NCI-H2029 treated with DMSO at 0.1 percent for 48 hours (cell line): ENCODE data around the gene PTPRJ.

Source experiments
- DNase-seq: peaks from one replicate; lab custom pipeline; 2025; lab: John Stamatoyannopoulos, UW

Gene PTPRJ

GRCh38 chr11:47997063-47998053, 17.0 kb downstream of the PTPRJ start:
- DNase-seq: no peak

DNA sequence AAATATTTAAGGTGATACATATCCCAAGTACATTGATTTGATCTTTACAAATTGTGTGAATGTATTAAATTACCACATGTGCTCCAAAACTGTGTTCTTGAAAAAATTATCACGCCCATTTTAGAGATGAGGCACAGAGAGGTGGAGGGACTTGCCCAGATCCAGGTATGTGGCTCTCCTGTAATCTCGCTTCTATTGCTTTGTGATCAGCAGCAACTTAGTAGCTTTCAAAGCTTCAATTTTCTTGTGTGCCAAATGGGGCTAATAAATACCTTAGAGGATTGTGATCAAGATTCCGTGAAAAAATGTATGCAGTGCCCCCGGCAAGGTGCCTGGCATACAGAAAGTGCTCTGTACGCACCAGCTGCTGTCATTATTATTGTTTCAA, 18.0 kb downstream of the PTPRJ start:
- DNase-seq: no peak

DNA sequence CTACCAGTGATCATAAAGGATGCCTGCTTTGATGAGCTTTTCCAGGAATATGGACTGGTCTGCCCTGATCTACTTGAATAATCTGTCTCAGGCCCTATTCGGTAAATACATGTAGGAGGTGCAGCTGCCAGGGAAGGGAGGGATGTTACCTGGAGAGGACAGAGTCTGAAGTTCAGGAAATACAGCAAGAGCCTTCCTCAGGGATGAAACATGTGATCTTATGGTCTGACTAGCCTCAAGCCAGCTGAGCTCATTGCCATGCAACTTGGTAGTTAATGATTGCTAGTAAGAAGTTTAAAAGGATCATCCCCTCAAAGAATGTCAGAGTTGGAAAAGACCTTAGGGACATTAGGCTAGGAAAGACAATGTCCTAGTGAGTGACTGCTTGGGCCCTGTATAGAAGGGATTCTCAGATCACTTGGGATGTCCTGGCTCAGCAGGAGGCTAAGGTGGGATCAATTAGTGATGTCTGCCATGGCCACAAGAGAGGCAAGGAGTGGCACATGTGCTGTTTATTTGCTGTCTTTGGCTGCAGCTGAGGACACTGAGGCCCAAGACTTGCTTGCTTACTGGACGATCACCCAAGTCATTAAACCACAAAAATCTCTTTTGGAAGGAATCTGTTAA, 18.5 kb downstream of the PTPRJ start:
- no peak for DNase-seq

GRCh38 chr11:48000432-48000831, 20.1 kb downstream of the PTPRJ start:
- no peak for DNase-seq

DNA sequence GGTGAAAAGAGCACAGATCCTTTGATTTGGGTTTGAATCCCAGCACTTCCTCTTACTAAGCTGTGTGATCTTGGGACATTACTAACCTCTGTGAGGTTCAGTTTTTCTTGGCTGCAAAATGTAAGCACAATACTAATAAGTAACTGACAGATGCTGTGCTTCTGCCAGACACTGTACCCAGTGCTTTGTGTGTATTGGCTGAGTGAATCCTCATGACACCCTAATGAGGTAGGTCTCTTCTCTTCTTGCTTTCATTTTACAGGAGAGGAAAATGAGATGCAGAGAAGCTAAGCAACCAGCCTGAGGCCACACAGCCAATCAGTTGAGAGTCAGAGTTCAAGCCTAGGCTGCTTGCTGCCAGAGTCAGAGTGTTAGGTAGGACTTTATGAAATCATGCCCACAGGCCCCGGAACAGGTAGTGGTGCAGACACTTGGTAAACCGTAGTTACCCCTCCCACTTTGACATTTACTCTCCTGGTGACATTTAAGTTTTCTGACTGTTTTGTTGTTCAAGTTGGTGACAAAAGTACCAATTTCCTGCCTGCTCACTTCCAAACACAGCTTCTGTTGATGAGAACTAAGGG, 21.2 kb downstream of the PTPRJ start:
- peak; percentile 54 for DNase-seq

DNA sequence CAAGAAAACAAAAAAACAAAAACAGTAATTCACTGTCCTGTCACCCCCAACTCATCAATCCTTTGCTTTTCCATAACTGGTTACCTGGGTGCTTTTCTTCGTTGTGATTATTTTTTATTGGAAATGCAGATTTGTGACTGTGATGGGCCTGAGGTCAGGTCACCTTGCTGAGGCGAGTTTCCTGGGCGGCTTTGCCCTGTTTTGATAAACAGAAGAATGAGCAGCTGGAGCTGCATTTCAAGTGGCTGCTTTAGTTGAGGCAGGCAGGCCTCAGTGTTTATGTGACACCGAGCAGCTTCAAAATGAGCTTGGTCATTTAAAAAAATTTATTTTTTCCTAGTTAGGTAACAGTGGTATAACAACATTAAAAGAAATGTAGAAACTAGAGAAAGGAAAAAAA, 22.2 kb downstream of the PTPRJ start:
- no peak for DNase-seq

DNA sequence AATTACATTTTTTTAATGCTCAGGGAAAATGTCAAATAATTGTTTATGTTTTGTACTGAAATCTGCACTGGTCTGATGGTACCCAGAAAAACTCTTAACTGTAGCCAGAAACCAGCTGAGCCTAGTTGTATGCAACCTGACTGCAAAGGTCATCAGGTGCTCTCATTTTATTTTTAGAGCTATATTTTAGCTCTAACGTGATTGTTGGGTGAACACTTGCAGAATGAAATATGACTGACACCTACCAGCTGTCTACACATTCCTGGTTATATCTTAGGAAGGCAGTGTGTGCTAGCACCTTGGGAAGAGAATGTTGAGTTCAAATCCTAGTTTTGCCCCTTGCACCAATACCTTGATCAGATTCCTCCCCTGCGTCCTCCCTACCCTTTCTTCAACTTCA, 23.6 kb downstream of the PTPRJ start:
- DNase-seq: peak; percentile 53

GRCh38 chr11:48004456-48004855, 24.1 kb downstream of the PTPRJ start:
- no peak for DNase-seq

DNA sequence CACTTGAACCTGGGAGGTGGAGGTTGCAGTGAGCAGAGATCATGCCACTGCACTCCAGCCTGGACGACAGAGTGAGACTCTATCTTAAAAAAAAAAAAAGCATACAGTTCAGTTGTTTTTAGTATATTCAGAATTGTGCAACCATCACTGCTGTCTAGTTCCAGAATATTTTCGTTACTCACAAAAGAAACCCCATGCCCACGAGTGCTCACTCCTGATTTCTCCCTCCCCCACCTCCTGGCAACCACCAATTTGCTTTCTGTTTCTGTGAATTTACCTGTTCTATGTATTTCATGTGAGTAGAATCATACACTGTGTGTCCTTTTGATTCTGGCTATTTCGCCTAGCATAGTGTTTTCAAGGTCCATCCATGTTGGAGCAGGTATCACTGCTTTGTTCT, 24.8 kb downstream of the PTPRJ start:
- no peak for DNase-seq

- peak; percentile 60 for DNase-seq
These were observed 25.5 kb downstream of the PTPRJ start for GRCh38 chr11:48005831-48006270.

GRCh38 chr11:48006301-48006992, 26.1 kb downstream of the PTPRJ start:
- no peak for DNase-seq

DNA sequence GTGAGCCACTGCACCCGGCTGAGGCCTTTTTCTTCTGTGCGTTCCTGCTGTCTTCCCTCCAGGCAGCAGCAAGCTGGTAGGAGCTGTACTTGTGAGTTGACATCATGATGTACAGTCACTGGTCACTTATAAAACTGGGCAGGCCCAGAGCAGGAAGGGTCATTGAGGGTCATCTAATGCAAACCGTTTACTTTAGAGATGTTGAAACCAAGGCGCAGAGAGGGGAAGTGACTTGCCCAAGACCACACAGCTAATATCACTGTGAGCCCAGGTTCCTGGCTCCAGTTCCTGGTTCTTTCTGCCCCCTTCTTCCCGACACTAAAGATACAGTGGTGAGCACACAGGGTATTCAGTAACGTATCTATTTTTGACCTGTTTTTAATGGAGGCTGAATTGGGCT, 27.3 kb downstream of the PTPRJ start:
- no peak for DNase-seq

DNA sequence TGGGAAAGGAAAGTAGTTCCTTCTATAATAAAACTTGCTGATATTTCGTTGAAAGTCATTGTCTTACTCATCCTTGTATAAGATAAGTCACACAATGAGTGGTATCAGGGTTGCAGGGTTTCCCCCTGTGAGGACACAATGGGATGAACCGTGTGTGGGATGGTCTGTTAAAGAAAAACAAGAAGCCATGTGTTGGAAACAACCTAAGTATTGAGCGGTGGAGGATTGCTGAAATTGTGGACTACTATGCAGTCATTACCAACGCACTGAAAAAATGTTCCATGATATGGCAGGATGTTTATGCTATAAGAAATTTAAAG, 28.6 kb downstream of the PTPRJ start:
- no peak for DNase-seq

DNA sequence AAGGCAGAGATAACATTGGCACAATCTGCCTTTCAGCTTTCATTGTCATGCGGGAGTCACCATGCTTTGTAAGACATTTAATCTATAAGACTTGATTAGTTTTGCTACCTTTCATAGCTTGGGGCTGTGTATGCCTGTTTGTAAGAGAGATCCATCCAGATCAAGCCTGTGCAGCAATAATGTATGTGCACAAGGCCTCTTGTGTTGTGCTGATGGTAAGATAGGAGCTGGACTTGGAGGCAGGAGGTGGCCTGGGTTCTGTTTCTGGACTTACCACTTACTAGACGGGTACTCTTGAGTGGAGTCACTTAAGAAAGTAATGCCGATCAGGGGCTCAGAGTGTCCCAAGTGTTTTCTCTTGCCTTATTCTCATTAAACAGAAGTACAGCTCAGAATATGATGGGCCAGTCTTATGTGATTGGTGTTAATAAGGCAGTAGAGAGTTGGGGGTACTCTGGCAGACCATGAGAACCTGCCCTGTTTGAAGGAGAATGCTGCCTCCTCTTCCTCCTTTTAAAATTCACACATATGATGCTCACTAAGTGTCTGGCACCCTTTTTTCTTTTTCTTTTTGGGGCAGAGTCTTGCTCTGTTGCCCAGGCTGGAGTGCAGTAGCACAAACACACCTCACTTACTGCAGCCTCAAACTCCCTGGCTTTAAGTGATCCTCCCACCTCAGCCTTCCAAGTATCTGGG, 30.9 kb downstream of the PTPRJ start:
- no peak for DNase-seq

DNA sequence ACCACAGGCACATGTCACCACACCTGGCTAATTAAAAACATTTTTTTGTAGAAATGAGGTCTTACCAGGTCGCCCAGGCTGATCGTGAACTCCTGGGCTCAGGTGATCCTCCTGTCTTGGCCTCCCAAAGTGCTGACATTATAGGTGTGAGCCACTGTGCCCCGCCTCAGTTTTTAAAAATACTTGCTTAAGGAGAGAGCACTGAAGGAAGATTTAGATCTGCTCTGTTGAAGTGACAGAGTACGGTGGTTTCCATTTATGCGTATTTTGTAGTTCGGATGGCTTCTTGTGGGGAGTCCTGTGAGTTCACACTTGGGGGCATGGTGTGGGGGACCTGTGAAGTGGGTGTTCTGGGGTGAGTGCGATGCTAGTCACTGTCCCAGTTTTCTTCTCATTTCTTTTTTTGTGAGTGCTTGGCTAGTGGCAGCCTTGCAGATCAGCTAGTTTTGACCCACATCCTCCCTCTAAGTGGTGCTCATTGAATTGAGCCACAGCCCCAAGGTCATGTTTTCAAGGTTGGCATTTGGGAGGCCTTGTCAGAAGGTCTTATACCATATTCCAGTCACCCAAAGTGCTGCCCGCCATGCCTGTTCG, 31.5 kb downstream of the PTPRJ start:
- no peak for DNase-seq

DNA sequence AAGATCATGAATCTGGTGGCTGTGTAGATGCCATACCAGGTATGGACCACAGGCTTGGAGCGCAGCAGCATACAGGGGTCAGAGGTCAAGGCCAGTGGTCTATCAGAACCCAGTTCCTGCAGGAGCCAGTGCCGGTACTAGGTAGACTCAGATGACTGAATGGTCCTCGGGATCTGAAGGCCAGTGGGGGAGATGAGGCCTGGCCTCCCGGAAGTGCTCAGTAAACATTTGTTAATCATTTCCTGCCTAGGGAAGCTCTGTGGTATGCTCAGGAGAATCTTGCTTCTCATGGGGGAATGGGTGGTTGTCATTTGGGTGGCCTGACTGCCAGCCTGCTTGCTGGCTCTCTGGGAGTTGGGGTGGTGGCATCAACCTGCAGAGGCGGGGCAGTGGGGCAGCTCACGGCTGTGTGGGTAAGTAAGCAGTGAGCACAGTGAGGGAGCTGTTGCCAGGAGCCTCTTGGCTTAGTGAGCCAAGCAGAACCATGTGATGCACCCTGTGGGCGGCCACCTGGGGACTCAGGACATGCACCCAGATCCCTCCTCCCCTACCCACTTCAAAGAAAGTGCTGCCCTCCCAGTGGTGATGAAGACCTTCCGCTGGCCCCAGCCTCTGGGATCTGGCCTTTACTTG, 33.0 kb downstream of the PTPRJ start:
- DNase-seq: peak; percentile 50

DNA sequence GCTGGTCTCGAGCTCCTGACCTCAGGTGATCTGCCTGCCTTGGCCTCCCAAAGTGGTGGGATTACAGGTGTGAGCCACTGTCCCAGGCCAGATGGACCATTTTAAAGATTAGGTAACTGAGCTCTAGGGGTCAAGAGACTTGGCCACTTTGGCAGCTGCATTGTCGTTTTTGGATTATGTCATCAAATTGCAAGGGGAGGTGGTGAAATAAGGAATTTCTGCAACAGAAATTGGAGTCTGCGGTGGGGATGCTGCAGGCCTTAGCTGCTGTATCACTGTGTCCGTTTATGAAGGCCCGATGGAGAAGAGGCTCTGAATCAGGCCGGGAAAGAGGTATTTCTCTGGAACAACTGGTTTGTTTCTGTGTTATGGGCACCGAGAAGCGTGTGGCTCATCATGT, 34.6 kb downstream of the PTPRJ start:
- DNase-seq: no peak

GRCh38 chr11:48017105-48017830, 36.9 kb downstream of the PTPRJ start:
- DNase-seq: no peak

GRCh38 chr11:48017831-48018527, 37.6 kb downstream of the PTPRJ start:
- DNase-seq: no peak
